Mesenteric fat pad (tissue), 1 donor: Measurements from ENCODE around the gene PHACTR1. TPM values are rescaled to one million over a fixed set of nuclear protein-coding genes. Genes with fewer than 3 reads are reported as not detected.
"Not testable (repeated sequence)": the region's sequence is repeated elsewhere in the genome, so short reads cannot be mapped to it uniquely, and the experiment has no call there.

Experiments
- DNase-seq: peaks from one replicate; pipeline ENCODE4 v3.0.0-alpha.2; 2020; ENCODE audit warnings: low spot score
- total RNA-seq: library from RNA; stranded (reverse); fragmentation: NEBNext Ultra II Directional; extraction: Animal tissue kit (Norgen Biotek cat#: 25700); gene quantifications from one replicate; pipeline ENCODE4 v1.2.1, GENCODE V29; 2021
- donor health status: DM: yes; HTN: yes; CAD: no.

The PHACTR1 gene
- total RNA-seq, 1 donor from 2014 or later, result 10.8 TPM

DNA sequence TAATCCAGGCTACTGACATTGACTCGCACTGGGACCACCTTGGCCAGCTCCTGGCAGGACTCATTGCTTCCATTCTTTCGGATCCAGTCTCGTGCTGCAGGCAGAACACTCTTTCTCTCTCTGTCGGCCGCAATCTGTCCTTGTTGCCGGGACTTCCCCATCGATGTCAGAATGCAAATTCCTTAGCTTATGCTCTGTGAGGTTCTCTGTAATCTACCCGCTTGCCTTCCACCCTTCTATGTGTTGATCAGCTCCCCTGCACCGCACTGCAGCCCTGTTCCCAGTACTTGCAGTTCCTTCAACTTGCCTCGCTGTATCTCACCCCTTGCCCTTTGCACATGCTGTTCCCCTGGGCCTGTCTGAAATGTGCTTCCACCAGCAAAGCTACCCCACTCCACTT is 182.0 kb downstream of the PHACTR1 start:
- no peak for DNase-seq

DNA sequence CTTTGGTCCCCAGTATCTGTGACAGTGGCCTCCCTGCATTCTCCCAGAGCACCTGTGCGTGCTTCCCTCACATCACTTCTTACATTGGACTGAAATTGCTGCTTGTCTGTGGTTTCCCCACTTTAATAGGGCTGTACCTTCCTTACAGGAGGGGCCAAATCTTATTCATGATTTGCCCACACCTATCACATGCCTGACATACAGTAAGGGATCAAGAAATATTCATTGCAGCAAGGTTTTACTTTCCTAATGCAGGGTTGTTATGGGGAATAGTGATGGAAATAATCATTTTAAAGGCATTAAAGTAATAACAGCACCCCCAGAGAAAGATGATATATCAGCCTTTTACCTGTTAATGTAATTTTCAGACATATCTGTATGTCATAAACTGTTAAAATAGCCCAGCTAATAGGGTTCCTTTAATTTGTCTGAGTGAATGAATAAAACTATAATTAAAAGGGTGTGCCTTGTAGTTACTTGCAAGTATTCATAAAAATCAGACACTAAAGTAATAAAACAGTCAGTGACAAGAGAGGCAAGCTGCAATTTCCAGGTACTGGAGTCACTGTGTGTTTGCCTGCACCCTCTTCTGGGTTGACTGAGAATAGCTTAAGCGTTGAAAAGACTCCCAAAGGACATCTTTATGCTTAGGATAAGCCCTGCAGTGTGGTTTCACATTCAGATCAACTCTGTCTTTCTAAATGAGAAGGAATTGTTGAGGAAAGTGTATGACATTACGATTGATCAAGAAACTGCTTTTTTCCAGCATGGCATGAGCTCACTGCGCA is 182.7 kb downstream of the PHACTR1 start:
- DNase-seq, result no peak

DNA sequence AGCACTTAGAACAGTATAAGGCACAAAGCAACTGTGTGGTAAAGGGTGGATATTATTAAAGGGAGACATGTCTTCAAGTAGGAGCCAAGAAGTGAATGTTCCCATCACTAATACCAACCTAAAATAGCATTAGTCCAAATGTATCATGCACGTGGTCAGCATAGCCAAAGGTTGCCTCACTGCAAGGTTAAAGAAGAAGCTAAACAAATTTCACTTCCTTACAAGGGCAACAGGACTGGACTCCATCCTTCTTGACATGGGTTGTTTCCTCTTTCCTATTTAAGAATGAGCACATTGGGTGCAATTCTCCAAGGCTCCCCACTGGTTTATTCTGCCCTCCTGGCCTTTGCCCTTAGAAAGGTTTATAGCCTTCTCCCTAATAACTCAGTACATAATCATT is 186.7 kb downstream of the PHACTR1 start:
- no peak for DNase-seq

DNA sequence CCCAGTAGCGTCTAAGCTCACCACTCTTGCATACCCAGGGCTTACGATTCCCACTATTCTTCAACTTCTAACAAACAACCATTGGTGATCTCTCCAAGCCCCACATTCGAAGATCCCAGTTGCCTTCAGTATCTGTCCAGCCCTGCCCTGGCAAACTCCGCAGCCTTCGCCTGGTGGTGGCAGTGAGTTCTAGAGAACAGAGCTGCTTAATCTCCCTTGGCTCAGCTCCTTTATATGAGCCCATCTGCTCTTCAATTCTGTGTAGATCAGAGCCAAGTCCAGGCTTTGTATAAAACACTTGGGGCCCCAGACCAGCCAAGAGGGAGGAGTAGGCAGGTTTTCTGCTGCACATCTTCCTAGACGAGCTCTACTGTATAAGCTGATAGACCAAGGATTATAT is 193.3 kb downstream of the PHACTR1 start:
- no peak for DNase-seq

DNA sequence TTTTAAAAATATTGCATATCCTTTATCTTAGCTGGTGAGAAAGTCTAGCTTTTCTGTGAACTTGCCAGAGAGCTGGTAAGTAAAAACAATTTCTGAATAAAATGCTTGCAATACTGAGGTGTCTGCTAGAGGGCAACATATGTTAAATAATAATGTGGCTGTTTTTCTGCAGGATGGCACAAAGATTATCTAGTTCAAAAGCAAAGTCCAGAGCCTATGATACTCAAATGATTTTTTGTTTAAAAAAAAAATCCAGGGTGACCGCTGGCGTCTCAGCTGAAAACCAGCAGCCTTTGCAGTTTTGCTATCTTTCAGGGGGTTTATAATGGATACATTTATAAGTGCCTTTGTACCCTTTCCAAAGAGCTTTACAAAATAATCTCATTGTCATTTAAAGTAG is 194.9 kb downstream of the PHACTR1 start:
- no peak for DNase-seq

DNA sequence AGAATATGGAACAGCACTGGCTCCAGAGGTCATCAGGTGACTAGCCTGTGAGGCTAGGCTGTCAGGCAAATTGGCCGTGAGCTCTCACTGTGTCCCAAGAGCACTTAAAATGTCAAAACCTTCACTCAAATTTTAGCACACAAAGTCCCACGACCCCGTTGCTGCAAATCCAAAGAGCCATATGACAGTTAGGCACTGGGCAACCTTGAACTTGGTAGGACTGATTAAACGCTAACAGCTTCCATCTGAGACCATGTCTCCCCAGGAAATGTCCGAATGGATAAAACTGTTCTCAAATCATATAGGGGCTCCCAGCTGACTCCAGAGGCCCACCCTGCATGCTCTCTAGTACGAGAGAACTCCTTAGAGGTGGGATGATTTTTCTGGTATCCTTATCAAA is 196.6 kb downstream of the PHACTR1 start:
- no peak for DNase-seq

DNA sequence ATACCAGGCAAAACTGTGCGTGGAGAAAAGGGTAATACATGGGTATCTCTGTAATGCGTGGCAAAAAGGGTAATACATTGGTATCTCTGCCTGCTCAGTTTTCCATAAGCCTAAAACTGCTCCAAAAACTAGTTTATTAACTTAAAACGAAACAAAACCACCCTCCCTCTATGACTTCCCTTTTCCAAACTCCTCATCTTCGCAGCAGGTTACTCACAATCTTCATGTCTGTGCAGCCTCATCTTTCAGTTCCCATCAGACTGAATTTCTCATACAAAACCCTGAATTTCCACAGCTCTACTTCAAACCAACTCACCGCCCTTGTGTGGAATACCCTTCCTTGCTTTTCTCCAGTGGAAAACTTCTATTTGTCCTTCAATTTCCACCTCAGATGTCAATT is 199.4 kb downstream of the PHACTR1 start:
- DNase-seq, result no peak

DNA sequence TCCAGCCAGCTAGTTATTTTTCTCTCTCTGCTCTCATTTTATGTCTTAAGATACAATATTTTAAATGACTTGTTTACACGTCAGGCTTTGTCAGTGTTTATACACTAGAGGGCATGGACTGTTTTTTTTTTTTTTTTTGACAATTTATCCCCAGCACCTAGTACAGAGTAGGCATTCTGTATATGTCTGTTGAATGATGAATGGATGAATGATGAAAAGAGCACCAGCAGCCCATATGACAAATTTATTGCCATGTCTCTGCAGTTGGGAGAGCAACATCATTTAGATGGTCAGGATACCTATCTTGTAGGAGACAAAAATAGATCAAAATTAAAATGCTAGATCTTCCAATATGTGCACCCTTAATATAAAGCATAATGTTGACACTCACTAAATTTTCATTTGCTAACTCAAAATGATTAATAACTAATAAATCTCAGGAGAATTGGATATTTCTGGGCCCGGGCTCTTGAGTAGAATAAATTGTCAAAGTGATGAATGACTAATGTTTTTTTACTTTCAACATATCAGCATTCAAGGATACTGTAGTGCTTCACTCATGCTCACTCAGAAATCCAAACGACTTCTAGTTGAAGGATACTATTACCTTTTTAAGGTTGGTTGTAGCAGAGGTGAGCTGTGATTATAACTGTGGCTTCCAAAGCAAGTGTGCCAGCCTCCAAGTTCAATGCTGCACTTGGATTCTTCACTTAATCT is 200.0 kb downstream of the PHACTR1 start:
- no peak for DNase-seq

DNA sequence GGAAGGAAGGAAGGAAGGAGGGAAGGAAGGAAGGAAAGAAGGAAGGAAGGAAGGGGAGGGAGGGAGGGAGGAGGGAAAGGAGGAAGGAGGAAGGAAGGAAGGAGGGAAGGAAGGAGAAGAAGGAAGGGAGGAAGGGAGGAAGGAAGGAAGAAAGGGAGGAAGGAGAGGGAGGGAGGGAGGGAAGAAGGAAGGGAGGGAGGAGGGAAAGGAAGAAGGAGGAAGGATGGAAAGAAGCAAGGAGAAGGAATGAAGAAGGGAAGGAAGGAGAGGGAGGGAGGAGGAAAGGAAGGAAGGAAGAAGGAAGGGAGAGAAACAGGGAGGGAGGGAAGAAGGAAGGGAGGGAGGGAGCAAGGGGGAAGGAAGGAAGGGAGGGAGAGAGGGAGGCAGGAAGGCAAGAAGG is 204.9 kb downstream of the PHACTR1 start:
- DNase-seq, result no peak

DNA sequence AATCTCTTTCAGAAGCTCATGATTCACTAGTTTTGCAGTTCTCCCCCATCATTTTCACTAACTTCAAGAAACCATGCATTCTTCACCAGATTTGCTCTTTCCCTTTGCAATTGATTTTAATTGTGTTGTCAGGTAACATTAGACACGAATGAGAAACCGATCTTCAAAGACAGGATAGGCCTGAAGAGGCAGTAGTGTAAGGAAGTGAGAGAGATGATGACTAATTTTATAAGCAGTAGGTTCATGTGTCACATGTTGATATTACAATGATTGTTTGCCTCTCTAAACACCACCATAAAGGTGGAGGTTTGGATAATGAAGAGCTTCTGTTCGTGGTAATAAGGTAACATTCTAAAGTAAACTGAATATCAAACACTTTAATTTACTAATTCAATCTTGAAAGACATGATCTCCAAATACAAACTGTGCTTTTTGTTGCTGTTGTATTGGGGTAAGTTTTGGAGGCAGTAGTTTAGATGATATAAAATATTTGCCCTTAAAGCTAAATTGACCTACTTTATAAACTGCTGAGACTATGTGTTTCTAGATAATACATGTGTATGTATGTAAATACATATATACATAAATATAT is 207.2 kb downstream of the PHACTR1 start:
- DNase-seq, result no peak

DNA sequence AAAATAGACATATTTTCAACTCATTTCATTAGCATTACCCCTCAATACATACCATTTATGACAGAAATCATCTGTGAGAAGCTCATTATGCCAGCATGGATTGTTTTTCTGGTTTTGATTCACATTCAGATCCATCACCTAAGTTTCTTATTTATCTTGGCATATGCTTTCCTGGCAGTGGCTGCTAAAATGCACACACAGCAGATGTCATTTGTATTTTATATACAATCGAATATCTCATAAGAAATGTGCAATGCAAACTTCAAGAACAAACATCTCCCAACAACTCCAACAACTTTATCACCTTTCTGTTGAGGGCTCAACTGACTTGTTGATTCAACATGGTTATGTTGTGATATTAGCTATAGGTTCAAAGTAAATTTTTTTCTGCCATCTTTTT is 208.3 kb downstream of the PHACTR1 start:
- DNase-seq, result no peak

DNA sequence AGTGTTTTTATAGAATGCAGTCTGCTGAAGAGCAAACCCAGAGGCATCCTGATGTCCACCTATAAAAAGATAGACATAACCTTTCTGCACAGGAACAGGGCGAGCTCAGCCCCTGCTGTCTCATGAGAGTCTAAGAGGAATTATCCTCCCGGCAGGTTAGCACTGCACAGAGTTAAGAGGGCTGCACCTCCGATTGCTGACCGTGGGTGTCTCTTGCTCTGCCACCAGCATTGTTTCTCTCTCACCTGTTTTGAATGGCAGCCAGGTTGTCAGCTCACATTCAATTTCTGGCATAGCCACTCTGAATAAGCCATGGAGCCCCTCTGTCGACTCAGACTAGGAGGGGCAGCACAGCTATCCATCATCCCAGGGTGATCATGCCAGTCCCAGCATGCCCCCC is 211.2 kb downstream of the PHACTR1 start:
- DNase-seq, result no peak

DNA sequence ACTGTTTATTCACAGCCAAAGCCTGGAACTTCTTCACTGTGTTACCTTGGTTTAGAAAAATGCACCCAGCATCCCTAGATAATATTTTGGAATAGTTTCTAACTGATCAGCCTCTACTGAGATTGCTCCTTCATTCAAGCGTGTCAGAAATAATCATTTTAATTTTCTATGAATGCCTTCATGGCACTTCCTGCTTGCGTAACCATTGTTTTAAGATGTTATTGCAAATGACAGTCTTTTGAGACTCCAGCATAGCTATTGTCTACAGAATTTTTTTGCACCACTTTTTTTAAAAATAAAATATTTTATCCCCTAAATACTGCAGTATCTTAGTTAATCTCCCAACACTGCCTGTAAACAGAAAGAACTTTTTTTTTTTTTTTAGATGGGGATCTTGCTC is 213.1 kb downstream of the PHACTR1 start:
- no peak for DNase-seq

DNA sequence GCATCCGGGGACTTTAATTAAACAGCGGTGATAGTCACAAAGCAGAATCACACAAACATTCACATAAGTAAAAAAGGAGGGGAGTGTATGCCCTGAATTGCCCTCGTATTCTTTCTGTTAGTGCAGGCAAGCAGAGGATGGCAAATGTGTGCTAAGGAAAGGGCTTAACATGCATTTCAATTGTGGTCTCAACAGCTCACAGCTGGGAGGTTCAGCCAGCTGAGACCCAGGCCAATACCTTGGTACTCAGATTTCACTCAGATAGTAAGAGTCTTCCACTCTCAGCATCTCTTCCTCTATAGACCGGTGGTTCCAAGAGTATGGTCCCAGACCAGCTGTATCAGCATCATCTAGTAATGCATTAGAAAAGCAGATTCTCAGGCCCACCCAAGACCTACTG is 215.1 kb downstream of the PHACTR1 start:
- DNase-seq, result no peak

DNA sequence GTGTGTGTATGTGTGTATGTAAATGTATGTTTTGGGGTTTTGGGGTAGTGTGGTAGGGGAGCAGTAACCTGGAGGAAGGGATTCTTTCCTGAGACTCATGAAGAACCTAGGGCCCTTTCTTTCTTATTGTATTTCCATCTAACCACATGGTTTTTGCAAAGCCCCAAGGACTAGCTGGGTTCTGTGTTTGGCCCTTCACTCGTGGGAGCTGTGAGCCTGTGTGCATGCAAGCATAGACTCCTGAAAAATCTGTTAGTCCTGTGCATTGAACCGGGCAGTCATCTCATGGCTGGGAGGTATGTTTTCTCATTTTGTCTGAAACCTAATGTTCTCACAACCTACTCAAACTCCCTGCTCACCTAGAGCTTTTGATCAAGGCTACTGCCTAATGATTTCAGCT is 219.1 kb downstream of the PHACTR1 start:
- DNase-seq, result no peak

DNA sequence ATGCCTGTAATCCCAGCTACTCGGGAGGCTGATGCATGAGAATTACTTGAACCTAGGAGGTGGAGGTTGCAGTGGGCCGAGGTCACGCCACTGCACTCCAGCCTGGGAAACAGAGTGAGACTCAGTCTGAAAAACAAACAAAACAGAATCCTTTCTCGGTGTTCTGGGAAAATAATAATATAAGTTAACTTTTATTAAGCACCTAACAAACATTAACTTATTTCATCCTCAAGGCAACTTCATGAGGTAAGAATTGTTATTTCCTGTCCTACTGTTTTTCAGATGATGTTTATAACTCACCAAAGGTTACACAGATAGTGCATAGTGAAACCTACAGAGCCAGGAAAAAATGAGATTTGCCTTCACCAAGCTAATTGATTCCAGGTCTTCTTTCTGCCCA is 221.4 kb downstream of the PHACTR1 start:
- DNase-seq, result no peak

DNA sequence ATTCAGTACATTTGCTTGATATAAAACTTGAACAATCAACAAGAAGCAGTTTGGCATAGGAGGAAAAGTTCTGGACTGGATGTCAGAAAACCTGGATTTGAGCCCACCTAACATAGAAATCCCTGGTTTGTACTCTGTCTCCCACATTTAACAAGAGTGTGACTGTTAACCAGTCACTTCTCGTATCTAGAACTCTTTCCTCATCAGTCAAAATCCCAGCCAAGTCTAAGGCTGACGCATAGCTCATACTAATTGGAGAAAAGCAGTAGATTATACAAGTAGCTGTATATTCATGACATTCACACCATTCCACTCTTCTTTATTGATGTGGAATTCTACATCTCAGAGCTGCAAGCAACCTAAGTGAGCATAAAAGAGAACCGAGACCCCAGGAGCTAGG is 222.7 kb downstream of the PHACTR1 start:
- DNase-seq, result no peak

DNA sequence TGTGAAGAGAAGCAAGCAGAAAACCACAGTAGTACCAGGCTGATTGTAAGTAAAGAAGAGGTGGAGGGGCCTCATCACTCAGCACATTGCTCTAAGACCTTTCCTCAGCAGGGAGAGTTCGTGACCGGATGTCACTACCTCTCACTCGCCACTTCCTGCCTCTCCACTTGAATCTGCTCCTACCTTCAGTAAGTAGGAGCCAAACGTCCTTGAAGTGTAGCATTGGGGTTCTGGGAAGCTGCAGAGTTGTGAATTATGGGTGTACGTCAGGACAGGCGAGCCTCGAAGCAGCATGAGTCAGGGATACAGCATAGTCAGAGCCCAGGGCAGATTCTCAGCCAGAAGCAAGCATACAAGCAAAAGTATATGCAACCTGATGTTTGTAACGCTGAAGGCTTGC is 224.9 kb downstream of the PHACTR1 start:
- no peak for DNase-seq

DNA sequence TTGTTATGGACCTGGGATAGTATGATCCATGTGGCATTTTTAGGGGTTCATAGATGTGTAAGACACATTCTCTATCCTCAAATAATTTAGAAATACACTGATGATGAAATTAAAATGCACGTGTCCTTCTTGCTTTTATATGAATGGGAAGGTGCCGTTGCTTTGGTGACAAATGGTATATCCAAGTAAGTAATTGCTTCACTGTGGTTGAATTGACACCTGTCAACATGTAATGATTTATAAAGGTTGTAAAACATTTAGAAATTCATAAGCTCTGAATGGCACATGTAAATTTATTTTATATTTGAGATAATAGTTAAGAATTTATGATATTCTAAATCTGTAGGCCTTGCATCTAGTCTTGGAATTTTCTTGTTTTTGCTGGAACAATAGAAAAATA is 227.0 kb downstream of the PHACTR1 start:
- DNase-seq, result no peak

DNA sequence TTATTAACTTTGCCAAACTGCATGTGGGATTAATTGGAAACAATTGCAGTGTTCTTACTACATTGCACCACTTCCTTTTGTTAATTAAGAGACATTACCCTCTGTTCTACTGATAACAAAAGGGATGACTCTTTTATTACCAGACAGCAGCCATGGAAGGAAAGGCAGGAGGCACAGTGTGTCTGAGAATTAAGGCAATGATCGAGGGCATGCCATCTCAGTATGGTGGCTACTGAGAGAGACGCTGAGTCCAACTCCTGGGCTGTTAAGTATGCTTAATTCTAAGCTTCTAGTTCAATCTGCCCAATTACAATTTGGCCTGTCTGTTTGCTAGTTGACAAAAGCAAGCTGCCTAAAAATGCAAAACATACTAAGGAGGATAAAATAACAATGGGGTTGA is 227.4 kb downstream of the PHACTR1 start:
- DNase-seq, result no peak

DNA sequence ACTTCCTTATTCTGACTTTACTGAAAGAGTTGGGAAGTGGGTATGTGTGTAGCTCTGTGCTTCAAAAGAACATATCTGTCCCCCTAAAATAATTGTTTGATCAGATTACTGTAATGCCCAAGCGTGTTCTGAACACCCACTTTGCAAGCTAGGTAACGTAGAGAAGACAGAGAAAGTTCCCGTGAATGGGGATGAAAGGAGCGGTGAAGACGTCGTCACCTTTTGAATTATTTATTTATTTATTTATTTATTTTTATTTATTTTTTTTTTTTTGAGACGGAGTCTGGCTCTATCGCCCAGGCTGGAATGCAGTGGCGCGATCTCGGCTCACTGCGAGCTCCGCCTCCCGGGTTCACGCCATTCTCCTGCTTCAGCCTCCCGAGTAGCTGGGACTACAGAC is 228.0 kb downstream of the PHACTR1 start:
- DNase-seq, result not testable (repeated sequence)

DNA sequence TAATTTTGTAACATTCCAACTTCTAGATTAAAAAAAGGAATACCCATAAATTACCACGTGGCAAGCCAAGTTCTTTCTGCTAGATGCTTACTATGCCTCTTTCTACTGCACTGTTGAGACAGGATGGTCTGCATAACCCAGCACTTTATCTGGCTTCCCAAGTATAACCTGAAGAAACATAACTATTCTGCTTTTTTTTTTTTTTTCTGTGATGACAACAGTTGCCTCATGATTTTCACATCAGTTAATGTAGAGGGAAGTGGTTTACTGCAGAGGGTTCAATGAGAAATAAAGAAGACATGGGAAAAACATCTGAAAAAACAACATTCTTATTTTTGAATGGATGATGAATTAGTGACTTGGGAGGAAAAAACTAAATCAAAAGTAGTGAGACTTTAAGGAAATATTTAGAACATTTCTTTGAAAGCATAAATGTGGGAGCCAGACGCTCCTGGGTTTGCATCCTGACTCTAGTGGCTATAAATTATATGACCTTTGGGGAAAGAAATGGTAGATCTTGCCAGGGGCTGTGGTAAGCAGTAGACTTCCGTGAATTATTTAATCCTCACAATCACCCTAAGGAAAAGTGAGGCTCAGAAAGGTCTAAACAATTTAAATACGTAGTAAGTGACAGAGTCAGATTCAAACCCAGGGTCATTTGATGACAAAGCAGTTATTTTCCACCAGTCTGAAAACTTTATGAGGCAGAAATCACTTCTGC is 230.7 kb downstream of the PHACTR1 start:
- DNase-seq, result no peak
